ENCODE data around the gene HOOK2. TPM values are rescaled to one million over a fixed set of nuclear protein-coding genes. Genes with fewer than 3 reads are reported as not detected.
"Not testable (repeated sequence)": the region's sequence is repeated elsewhere in the genome, so short reads cannot be mapped to it uniquely, and the experiment has no call there.

HOOK2 gene
- total RNA-seq, 2 donors from 2014 or later, result 14.9 to 19.3 TPM

GRCh38 chr19:12799742-12800465, 24.6 kb upstream of the HOOK2 start:
- Mint-ChIP-seq H3K27me3 (no peaks in the 10 kb centered on the region), H3K36me3 (ENCODE audit: low read depth) (peaks cover 2% of the 10 kb centered on the region), H3K4me3 (peak overlapping the region; percentile 90), H3K4me1 (peaks cover 24% of the 10 kb centered on the region), H3K27ac (no peak overlapping the region)
- DNase-seq (no peak), ATAC-seq (no peak)
- no peaks in the 10 kb centered on the region for H3K9me3 ChIP-seq (ENCODE audit: control insufficient read depth, low read length, poor library complexity, severe bottlenecking)

- peaks cover 34% of the 10 kb centered on the region for H3K4me1 Mint-ChIP-seq
Measured at GRCh38 chr19:12797607-12798006, 22.3 kb upstream of the HOOK2 start.

GRCh38 chr19:12797141-12797587, 21.8 kb upstream of the HOOK2 start:
- H3K36me3 Mint-ChIP-seq (ENCODE audit: low read depth), result peaks cover 5% of the 10 kb centered on the region
- H3K27ac Mint-ChIP-seq, result peak overlapping the region; percentile 99
- no peaks in the 10 kb centered on the region for H3K27me3 Mint-ChIP-seq
- DNase-seq, result no peak
- ATAC-seq, result no peak
- peak overlapping the region; percentile 36 for H3K4me3 Mint-ChIP-seq
- H3K9me3 ChIP-seq (ENCODE audit: control insufficient read depth, low read length, poor library complexity, severe bottlenecking), result no peaks in the 10 kb centered on the region
- H3K4me1 Mint-ChIP-seq, result peaks cover 30% of the 10 kb centered on the region

More at GRCh38 chr19:12797607-12798006, 22.3 kb upstream of the HOOK2 start:
- not testable (repeated sequence) for H3K27me3 Mint-ChIP-seq; H3K36me3 Mint-ChIP-seq (ENCODE audit: low read depth); H3K9me3 ChIP-seq (ENCODE audit: control insufficient read depth, low read length, poor library complexity, severe bottlenecking); H3K27ac Mint-ChIP-seq; ATAC-seq; DNase-seq
- H3K4me3 Mint-ChIP-seq, result peak overlapping the region; percentile 36

GRCh38 chr19:12796146-12797071, 21.1 kb upstream of the HOOK2 start:
- Mint-ChIP-seq H3K4me3 (peak overlapping the region; percentile 86), H3K27ac (peak overlapping the region; percentile 99), H3K36me3 (ENCODE audit: low read depth) (peaks cover 5% of the 10 kb centered on the region), H3K4me1 (peaks cover 28% of the 10 kb centered on the region), H3K27me3 (no peaks in the 10 kb centered on the region)
- DNase-seq, result peak; percentile 57 to 65 (median 60)
- no peak for ATAC-seq
- H3K9me3 ChIP-seq (ENCODE audit: control insufficient read depth, low read length, poor library complexity, severe bottlenecking), result no peaks in the 10 kb centered on the region

- ATAC-seq (no peak), DNase-seq (no peak)
- Mint-ChIP-seq H3K36me3 (ENCODE audit: low read depth) (peaks cover 5% of the 10 kb centered on the region), H3K27me3 (no peaks in the 10 kb centered on the region), H3K4me1 (peaks cover 34% of the 10 kb centered on the region), H3K27ac (peak overlapping the region; percentile 99), H3K4me3 (peak overlapping the region; percentile 98)
- no peaks in the 10 kb centered on the region for H3K9me3 ChIP-seq (ENCODE audit: control insufficient read depth, low read length, poor library complexity, severe bottlenecking)
Measured at GRCh38 chr19:12794971-12795381, 19.6 kb upstream of the HOOK2 start.

GRCh38 chr19:12794196-12794941, 19.0 kb upstream of the HOOK2 start:
- H3K27ac Mint-ChIP-seq, result peak overlapping the region; percentile 99
- H3K4me1 Mint-ChIP-seq, result peaks cover 35% of the 10 kb centered on the region
- peak overlapping the region; percentile 98 for H3K4me3 Mint-ChIP-seq
- H3K36me3 Mint-ChIP-seq (ENCODE audit: low read depth), result peaks cover 5% of the 10 kb centered on the region
- ATAC-seq (no peak), DNase-seq (no peak)
- no peaks in the 10 kb centered on the region for H3K27me3 Mint-ChIP-seq
- no peaks in the 10 kb centered on the region for H3K9me3 ChIP-seq (ENCODE audit: control insufficient read depth, low read length, poor library complexity, severe bottlenecking)

- peak; percentile 94 to 96 (median 96) for DNase-seq
- Mint-ChIP-seq H3K4me1 (peaks cover 40% of the 10 kb centered on the region), H3K27me3 (no peaks in the 10 kb centered on the region), H3K27ac (peak overlapping the region; percentile 99), H3K4me3 (peak overlapping the region; percentile 98), H3K36me3 (ENCODE audit: low read depth) (peaks cover 5% of the 10 kb centered on the region)
- peak; percentile 54 for ATAC-seq
- no peaks in the 10 kb centered on the region for H3K9me3 ChIP-seq (ENCODE audit: control insufficient read depth, low read length, poor library complexity, severe bottlenecking)
Measured at GRCh38 chr19:12793290-12794195, 18.2 kb upstream of the HOOK2 start.

- DNase-seq (peak in 1 of 3 donors; percentile 31), ATAC-seq (no peak)
- peaks cover 42% of the 10 kb centered on the region for H3K4me1 Mint-ChIP-seq
- peak overlapping the region; percentile 99 for H3K27ac Mint-ChIP-seq
- peaks cover 5% of the 10 kb centered on the region for H3K36me3 Mint-ChIP-seq (ENCODE audit: low read depth)
- H3K27me3 Mint-ChIP-seq, result no peaks in the 10 kb centered on the region
- H3K4me3 Mint-ChIP-seq, result peak overlapping the region; percentile 98
- H3K9me3 ChIP-seq (ENCODE audit: control insufficient read depth, low read length, poor library complexity, severe bottlenecking), result no peaks in the 10 kb centered on the region
Measured at GRCh38 chr19:12792853-12793289, 17.5 kb upstream of the HOOK2 start.

GRCh38 chr19:12792051-12792852, 16.9 kb upstream of the HOOK2 start:
- DNase-seq (peak; percentile 52 to 56 (median 54)), ATAC-seq (no peak)
- peaks cover 42% of the 10 kb centered on the region for H3K4me1 Mint-ChIP-seq

GRCh38 chr19:12791345-12792050, 16.1 kb upstream of the HOOK2 start, which contains the start of gene JUNB:
TSS of gene JUNB (plus strand) at chr19:12791486. CDS start at chr19:12791772, 286 bp downstream.
- Mint-ChIP-seq H3K4me1 (peaks cover 41% of the 10 kb centered on the region), H3K4me3 (peak within 1 kb of the TSS; percentile 98), H3K27ac (peak within 1 kb of the TSS; percentile 99), H3K36me3 (ENCODE audit: low read depth) (peaks cover 5% of the 10 kb centered on the region), H3K27me3 (no peaks in the 10 kb centered on the region)
- DNase-seq, result peak; percentile 94 to 98 (median 95)
- peak; percentile 45 for ATAC-seq
- H3K9me3 ChIP-seq (ENCODE audit: control insufficient read depth, low read length, poor library complexity, severe bottlenecking), result no peaks in the 10 kb centered on the region

More at GRCh38 chr19:12792051-12792852, 16.9 kb upstream of the HOOK2 start:
- H3K27me3 Mint-ChIP-seq, result no peaks in the 10 kb centered on the region
- H3K36me3 Mint-ChIP-seq (ENCODE audit: low read depth), result peaks cover 5% of the 10 kb centered on the region
- no peaks in the 10 kb centered on the region for H3K9me3 ChIP-seq (ENCODE audit: control insufficient read depth, low read length, poor library complexity, severe bottlenecking)
- H3K27ac Mint-ChIP-seq, result peak overlapping the region; percentile 99
- H3K4me3 Mint-ChIP-seq, result peak overlapping the region; percentile 98
